ENCODE data around the gene ABCG1. TPM values are rescaled to one million over a fixed set of nuclear protein-coding genes. Genes with fewer than 3 reads are reported as not detected.

ABCG1 gene
- total and polyA plus RNA-seq, 5 donors from 2014 or later, result 17.0 to 86.3 (median 24.3) TPM

GRCh38 chr21:42213082-42213774 is 5.7 kb upstream of the ABCG1 start:
- peak overlapping the region in 1 of 4 donors; percentile 40 for H3K4me3 Mint-ChIP-seq
- no peaks in the 10 kb centered on the region for H3K9me3 ChIP-seq (ENCODE audit: control insufficient read depth in 2 of 2, low read length in 2 of 2)
- H3K36me3 Mint-ChIP-seq, result no peaks in the 10 kb centered on the region
- peaks cover 8% of the 10 kb centered on the region for H3K27me3 Mint-ChIP-seq
- no peak for DNase-seq
- no peaks in the 10 kb centered on the region for H3K36me3 ChIP-seq (ENCODE audit: control insufficient read depth, insufficient read depth, low read length)
- no peak overlapping the region for H3K4me3 ChIP-seq (ENCODE audit: low read depth, low read length)
- no peak overlapping the region for H3K27ac ChIP-seq (ENCODE audit: insufficient read depth, low read length, poor library complexity, severe bottlenecking)
- no peak for ATAC-seq (ENCODE audit: low read depth in 2 of 2)
- H3K4me1 ChIP-seq (ENCODE audit: control insufficient read depth, insufficient read depth, low read length, poor library complexity, severe bottlenecking), result peaks cover 2% of the 10 kb centered on the region
- H3K27ac Mint-ChIP-seq, result no peak overlapping the region
- H3K27me3 ChIP-seq (ENCODE audit: control insufficient read depth, insufficient read depth, low read length), result no peaks in the 10 kb centered on the region
- peaks cover 0 to 4% (median 3%) of the 10 kb centered on the region in 7 donors for H3K9me3 Mint-ChIP-seq
- peaks cover 0 to 7% (median 3%) of the 10 kb centered on the region in 4 donors for H3K4me1 Mint-ChIP-seq

GRCh38 chr21:42214081-42214750 is 4.7 kb upstream of the ABCG1 start:
- peaks cover 0 to 4% (median 3%) of the 10 kb centered on the region in 7 donors for H3K9me3 Mint-ChIP-seq
- Histone ChIP-seq H3K27ac (ENCODE audit: insufficient read depth, low read length, poor library complexity, severe bottlenecking) (no peak overlapping the region), H3K27me3 (ENCODE audit: control insufficient read depth, insufficient read depth, low read length) (no peaks in the 10 kb centered on the region), H3K9me3 (ENCODE audit: control insufficient read depth in 2 of 2, low read length in 2 of 2) (no peaks in the 10 kb centered on the region), H3K4me3 (ENCODE audit: low read depth, low read length) (no peak overlapping the region), H3K36me3 (ENCODE audit: control insufficient read depth, insufficient read depth, low read length) (no peaks in the 10 kb centered on the region), H3K4me1 (ENCODE audit: control insufficient read depth, insufficient read depth, low read length, poor library complexity, severe bottlenecking) (peaks cover 4% of the 10 kb centered on the region)
- H3K4me1 Mint-ChIP-seq, result peaks cover 0 to 7% (median 3%) of the 10 kb centered on the region in 4 donors
- no peak for ATAC-seq (ENCODE audit: low read depth in 2 of 2)
- peaks cover 8% of the 10 kb centered on the region for H3K27me3 Mint-ChIP-seq
- peak overlapping the region in 2 of 4 donors; percentile 17 to 40 for H3K4me3 Mint-ChIP-seq
- no peak for DNase-seq
- H3K36me3 Mint-ChIP-seq, result no peaks in the 10 kb centered on the region
- H3K27ac Mint-ChIP-seq, result peak overlapping the region in 1 of 3 donors; percentile 26

GRCh38 chr21:42214921-42215320 is 4.0 kb upstream of the ABCG1 start:
- DNase-seq (no peak), ATAC-seq (ENCODE audit: low read depth in 2 of 2) (no peak)
- H3K27ac ChIP-seq (ENCODE audit: insufficient read depth, low read length, poor library complexity, severe bottlenecking), result no peak overlapping the region
- Mint-ChIP-seq H3K9me3 (peaks cover 0 to 4% (median 3%) of the 10 kb centered on the region in 7 donors), H3K27ac (peak overlapping the region in 1 of 3 donors; percentile 26), H3K4me3 (no peak overlapping the region), H3K27me3 (peaks cover 8% of the 10 kb centered on the region), H3K36me3 (peaks cover under 1% of the 10 kb centered on the region), H3K4me1 (peaks cover 0 to 7% (median 4%) of the 10 kb centered on the region in 4 donors)
- no peaks in the 10 kb centered on the region for H3K9me3 ChIP-seq (ENCODE audit: control insufficient read depth in 2 of 2, low read length in 2 of 2)
- no peak overlapping the region for H3K4me3 ChIP-seq (ENCODE audit: low read depth, low read length)
- peaks cover 6% of the 10 kb centered on the region for H3K4me1 ChIP-seq (ENCODE audit: control insufficient read depth, insufficient read depth, low read length, poor library complexity, severe bottlenecking)
- no peaks in the 10 kb centered on the region for H3K27me3 ChIP-seq (ENCODE audit: control insufficient read depth, insufficient read depth, low read length)
- H3K36me3 ChIP-seq (ENCODE audit: control insufficient read depth, insufficient read depth, low read length), result no peaks in the 10 kb centered on the region

GRCh38 chr21:42215942-42216725 is 2.8 kb upstream of the ABCG1 start:
- H3K36me3 Mint-ChIP-seq, result peaks cover 4% of the 10 kb centered on the region
- Histone ChIP-seq H3K4me3 (ENCODE audit: low read depth, low read length) (no peak overlapping the region), H3K27ac (ENCODE audit: insufficient read depth, low read length, poor library complexity, severe bottlenecking) (no peak overlapping the region), H3K36me3 (ENCODE audit: control insufficient read depth, insufficient read depth, low read length) (no peaks in the 10 kb centered on the region), H3K27me3 (ENCODE audit: control insufficient read depth, insufficient read depth, low read length) (no peaks in the 10 kb centered on the region), H3K4me1 (ENCODE audit: control insufficient read depth, insufficient read depth, low read length, poor library complexity, severe bottlenecking) (peaks cover 19% of the 10 kb centered on the region), H3K9me3 (ENCODE audit: control insufficient read depth in 2 of 2, low read length in 2 of 2) (no peaks in the 10 kb centered on the region)
- ATAC-seq (ENCODE audit: low read depth in 2 of 2) (no peak), DNase-seq (no peak)
- peak overlapping the region in 2 of 4 donors; percentile 12 to 74 for H3K4me3 Mint-ChIP-seq
- no peak overlapping the region for H3K27ac Mint-ChIP-seq
- H3K9me3 Mint-ChIP-seq, result peaks cover 0 to 4% (median 4%) of the 10 kb centered on the region in 7 donors
- H3K4me1 Mint-ChIP-seq, result peaks cover 0 to 16% (median 10%) of the 10 kb centered on the region in 4 donors
- H3K27me3 Mint-ChIP-seq, result peaks cover 11% of the 10 kb centered on the region

GRCh38 chr21:42216726-42217572 is 2.0 kb upstream of the ABCG1 start:
- peaks cover 27% of the 10 kb centered on the region for H3K4me1 ChIP-seq (ENCODE audit: control insufficient read depth, insufficient read depth, low read length, poor library complexity, severe bottlenecking)
- peak overlapping the region in 1 of 3 donors; percentile 25 for H3K27ac Mint-ChIP-seq
- H3K9me3 ChIP-seq (ENCODE audit: control insufficient read depth in 2 of 2, low read length in 2 of 2), result no peaks in the 10 kb centered on the region
- no peaks in the 10 kb centered on the region for H3K36me3 ChIP-seq (ENCODE audit: control insufficient read depth, insufficient read depth, low read length)
- H3K27me3 ChIP-seq (ENCODE audit: control insufficient read depth, insufficient read depth, low read length), result no peaks in the 10 kb centered on the region
- ATAC-seq (ENCODE audit: low read depth in 2 of 2) (no peak), DNase-seq (no peak)
- no peak overlapping the region for H3K4me3 ChIP-seq (ENCODE audit: low read depth, low read length)
- H3K36me3 Mint-ChIP-seq, result peaks cover 8% of the 10 kb centered on the region
- H3K27ac ChIP-seq (ENCODE audit: insufficient read depth, low read length, poor library complexity, severe bottlenecking), result no peak overlapping the region
- peaks cover 4% of the 10 kb centered on the region for H3K27me3 Mint-ChIP-seq
- H3K9me3 Mint-ChIP-seq, result peaks cover 0 to 4% (median 3%) of the 10 kb centered on the region in 7 donors
- peak overlapping the region; percentile 33 to 80 (median 72) for H3K4me3 Mint-ChIP-seq
- H3K4me1 Mint-ChIP-seq, result peaks cover 0 to 19% (median 15%) of the 10 kb centered on the region in 4 donors

- Histone ChIP-seq H3K4me3 (ENCODE audit: low read depth, low read length) (peak overlapping the region; percentile 94), H3K36me3 (ENCODE audit: control insufficient read depth, insufficient read depth, low read length) (no peaks in the 10 kb centered on the region), H3K27ac (ENCODE audit: insufficient read depth, low read length, poor library complexity, severe bottlenecking) (peak overlapping the region; percentile 86), H3K4me1 (ENCODE audit: control insufficient read depth, insufficient read depth, low read length, poor library complexity, severe bottlenecking) (peaks cover 28% of the 10 kb centered on the region), H3K9me3 (ENCODE audit: control insufficient read depth in 2 of 2, low read length in 2 of 2) (no peaks in the 10 kb centered on the region), H3K27me3 (ENCODE audit: control insufficient read depth, insufficient read depth, low read length) (no peaks in the 10 kb centered on the region)
- Mint-ChIP-seq H3K9me3 (peaks cover 0 to 4% (median 2%) of the 10 kb centered on the region in 7 donors), H3K27me3 (peaks cover 4% of the 10 kb centered on the region), H3K4me1 (peaks cover 0 to 39% (median 27%) of the 10 kb centered on the region in 4 donors), H3K4me3 (peak overlapping the region; percentile 89 to 94 (median 93)), H3K36me3 (peaks cover 15% of the 10 kb centered on the region), H3K27ac (peak overlapping the region; percentile 76 to 96 (median 92))
- ATAC-seq (ENCODE audit: low read depth in 2 of 2) (peak in 1 of 2 donors; percentile 2), DNase-seq (peak in 1 of 3 donors; percentile 27)
These were observed 732 bp downstream of the ABCG1 start for GRCh38 chr21:42219606-42220137.

Measured in CD4-positive, CD25-positive, alpha-beta regulatory T cell (primary cell).